HG03571 (cell line): ENCODE data around the gene TPSB2.

Source experiments
- ATAC-seq: cut with Tn5 transposase; IDR thresholded peaks from one replicate; pipeline ENCODE4 v1.9.1; 2021; ENCODE audit not compliant: unreplicated experiment

The TPSB2 gene

DNA sequence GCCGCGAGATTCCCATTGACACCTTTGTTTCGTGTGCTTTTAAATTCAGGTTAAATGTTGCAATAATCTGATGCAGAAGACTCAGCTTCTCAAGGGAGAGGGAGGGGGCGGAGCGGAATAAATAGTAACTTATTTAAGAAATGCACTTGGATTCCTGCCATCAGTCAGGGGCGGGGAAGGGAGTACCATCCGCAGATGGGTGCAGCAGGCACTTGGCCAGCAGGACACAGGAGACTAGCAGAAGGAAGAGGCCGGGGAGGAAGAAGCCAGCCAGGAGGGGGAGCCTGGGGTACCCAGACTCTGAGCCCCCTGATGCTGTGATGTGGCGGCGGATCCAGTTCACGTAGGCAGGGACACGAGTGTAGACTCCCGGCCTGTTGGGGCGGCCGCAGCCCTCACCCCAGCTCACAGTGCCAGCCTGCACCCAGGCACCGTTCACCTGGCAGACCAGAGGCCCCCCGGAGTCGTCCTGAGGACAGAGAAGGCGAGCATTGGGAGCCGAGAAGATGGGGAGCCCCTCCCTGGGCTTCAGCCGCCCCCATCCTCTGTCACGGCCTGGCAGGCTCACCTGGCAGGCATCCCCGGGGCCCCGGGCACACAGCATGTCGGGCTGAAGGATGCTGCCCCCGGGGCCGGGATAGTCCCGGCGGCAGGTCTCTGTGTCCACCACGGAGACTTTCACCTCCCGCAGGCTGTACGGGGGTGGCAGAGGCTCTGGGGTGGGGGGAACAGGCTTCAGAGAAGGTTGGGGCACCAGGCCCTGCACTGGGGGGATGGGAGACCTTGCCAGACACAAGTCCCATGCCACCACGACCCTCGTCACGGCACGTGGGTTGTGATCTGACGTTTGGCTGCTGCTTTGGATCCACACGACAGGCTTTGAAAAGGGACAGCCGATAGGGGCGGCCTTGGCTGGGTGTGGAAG, 8.1 kb downstream of the TPSB2 start:
- no peak for ATAC-seq

DNA sequence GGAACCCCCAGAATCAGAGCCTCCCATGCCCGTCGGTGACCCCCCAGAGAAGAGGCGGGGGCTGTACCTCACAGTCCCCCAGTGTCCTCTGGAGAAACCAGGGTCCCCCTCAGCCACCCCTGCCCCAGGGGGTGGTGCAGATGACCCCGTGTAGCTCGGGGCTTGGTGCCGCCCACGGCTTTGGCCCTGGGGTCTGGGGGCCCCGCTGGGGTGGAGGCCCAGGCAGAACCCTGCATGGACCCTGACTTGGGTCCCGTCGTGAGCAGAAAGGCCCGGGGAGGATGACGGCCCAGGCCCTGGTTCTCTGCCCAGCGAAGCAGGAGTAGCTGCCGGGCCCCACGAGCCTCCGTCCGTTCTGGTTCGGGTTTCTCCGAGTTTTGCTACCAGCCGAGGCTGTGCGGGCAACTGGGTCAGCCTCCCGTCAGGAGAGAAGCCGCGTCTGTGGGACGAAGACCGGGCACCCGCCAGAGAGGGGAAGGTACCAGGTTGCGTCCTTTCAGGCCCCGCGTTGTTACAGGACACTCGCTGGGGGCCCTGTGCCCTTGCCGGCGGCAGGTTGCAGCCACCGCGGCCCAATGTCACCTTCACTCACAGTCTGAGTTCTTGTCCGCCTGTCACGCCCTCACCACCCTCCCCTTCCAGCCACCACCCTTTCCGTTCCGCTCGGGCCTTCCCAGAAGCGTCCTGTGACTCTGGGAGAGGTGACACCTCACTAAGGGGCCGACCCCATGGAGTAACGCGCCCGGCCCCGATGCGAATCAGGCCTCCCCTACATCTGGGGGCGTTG, 8.9 kb downstream of the TPSB2 start:
- no peak for ATAC-seq

DNA sequence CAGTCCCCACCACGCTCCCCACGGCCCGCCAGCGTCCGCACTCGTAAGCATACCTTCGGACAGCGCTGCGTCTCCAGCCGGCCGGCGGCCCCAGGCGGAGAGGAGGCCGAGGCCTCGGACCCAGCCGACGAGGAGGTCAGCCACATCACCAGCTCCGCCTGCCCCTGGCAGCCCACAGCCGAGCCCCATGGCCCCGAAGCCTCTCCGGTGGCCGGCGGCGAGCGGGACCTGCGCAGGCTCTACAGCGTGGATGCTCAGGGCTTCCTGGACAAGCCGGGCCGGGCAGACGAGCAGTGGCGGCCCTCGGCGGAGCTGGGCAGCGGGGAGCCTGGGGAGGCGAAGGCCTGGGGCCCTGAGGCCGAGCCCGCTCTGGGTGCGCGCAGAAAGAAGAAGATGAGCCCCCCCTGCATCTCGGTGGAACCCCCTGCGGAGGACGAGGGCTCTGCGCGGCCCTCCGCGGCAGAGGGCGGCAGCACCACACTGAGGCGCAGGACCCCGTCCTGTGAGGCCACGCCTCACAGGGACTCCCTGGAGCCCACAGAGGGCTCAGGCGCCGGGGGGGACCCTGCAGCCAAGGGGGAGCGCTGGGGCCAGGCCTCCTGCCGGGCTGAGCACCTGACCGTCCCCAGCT, 9.8 kb downstream of the TPSB2 start:
- ATAC-seq: no peak

DNA sequence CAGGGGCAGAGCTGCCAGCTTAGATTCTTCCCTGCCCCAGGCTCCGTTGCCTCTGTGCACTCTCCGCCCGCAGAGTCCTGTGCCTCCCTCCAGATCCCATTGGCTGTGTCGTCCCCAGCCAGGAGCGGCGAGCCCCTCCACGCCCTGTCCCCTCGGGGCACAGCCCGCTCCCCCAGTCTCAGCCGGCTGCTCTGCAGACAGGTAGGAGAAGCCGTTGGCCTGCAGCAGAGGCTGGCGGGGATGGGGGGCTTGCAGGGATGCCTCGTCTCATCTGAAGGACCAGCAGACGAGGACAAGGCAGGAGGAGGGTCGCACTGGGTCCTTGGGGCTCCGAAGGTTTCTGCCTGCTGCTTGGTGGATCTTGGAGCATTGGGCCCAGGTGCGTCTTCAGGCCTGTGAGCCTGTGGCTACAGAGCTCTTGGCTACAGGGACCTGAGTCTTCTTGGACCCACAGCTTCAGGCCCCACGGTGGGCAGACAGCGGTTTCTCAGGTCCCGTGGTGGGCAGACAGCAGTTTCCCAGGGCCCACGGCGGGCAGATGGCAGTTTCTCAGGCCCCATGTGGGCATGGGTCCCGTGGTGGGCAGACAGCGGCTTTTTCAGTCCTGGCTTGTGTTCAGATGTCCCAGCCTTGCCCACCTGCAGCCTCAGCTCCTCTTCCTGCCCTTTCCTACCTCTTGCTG, 10.9 kb downstream of the TPSB2 start:
- ATAC-seq: no peak

DNA sequence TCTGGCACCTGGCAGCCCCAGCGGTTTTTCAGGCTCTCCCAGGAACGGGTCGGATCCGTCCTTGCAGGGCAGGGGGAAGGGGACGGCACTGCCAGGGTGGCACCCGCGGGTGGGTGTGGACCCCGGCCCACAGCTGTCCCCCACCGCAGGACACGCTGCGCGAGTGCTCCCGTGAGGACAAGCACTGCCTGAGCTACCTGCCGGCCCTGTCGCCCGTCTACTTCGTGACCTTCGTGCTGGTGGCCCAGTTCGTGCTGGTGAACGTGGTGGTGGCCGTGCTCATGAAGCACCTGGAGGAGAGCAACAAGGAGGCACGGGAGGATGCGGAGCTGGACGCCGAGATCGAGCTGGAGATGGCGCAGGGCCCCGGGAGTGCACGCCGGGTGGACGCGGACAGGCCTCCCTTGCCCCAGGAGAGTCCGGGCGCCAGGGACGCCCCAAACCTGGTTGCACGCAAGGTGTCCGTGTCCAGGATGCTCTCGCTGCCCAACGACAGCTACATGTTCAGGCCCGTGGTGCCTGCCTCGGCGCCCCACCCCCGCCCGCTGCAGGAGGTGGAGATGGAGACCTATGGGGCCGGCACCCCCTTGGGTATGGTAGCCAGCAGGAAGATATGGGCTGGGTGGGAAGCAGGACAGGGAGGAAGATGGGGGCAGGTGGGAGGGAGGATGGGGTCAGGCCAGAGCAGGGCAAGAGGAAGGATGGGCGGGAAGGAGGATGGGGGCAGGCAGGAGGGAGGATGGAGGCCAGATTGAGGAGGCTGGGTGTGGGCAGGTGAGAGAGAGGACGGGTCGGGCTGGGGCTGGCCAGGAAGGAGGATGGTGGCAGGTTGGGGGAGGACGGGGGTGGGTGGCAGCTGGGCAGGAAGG, 11.7 kb downstream of the TPSB2 start:
- ATAC-seq: no peak

DNA sequence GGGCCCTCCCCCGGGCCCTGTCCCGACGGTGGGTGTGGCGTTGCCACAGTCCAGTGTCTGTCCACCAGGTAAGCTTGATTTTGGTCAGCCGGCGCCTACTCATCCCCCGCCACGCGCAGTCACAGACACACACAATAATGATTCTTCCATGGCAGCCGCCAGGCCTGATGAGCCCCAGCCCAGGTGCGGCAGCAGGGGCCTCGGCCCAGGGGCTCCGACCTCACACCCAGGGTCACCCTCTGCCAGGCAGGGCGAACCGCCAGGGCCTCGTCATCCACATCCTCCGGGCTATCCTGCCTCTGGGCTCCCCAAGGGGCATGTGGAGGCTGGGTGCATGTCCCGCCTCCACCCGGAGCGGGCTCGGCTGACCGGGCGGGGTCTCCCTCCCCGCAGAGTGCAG, 12.5 kb downstream of the TPSB2 start:
- ATAC-seq: no peak

DNA sequence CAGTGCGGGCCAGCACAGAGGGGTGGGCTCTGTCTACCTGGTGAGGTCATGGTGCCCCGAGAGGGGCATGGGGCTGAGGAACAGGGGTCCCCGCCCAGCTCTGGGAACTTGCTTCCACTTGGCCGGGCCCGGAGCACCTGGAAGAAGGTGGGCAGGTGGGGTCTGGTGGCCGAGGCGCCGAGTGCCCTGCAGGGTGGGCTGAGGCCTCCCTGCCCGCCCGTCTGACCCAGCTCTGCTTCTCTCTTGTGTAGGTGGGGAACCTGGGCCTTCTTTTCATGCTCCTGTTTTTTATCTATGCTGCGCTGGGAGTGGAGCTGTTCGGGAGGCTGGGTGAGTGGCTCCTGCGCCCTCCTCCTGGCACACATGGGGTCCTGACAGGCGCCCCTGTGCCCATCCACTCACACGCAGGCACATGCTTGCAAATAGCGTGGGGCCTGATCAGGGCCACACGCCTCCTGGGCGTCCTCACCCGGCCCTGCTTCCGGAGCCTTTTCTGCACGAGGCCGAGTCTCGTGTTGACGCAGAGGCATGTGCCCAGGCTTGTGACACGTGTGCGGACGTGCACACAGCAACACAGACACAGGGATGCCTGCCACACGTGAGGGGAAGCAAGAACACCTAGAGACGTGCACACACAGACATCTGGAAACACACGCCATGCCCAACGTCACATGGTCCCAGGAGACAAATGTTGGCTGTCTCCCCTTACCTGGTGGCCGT, 13.1 kb downstream of the TPSB2 start:
- no peak for ATAC-seq

DNA sequence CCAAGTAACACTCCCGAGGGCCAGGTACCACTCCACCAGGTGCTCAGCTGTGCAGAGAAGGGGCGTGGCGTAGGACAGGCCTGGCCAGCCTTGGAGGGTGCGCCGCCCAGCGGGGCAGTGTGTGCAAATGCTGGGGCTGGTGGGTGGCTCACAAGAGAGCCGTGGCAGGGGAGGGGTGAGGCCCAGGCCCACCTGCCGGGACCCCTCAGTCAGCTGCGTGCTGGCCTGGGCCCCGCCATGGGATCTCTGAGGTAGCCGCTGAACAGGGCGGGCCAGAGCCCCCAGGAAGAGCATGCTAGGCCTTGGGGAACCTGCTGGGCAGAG, 13.7 kb downstream of the TPSB2 start:
- ATAC-seq: no peak

DNA sequence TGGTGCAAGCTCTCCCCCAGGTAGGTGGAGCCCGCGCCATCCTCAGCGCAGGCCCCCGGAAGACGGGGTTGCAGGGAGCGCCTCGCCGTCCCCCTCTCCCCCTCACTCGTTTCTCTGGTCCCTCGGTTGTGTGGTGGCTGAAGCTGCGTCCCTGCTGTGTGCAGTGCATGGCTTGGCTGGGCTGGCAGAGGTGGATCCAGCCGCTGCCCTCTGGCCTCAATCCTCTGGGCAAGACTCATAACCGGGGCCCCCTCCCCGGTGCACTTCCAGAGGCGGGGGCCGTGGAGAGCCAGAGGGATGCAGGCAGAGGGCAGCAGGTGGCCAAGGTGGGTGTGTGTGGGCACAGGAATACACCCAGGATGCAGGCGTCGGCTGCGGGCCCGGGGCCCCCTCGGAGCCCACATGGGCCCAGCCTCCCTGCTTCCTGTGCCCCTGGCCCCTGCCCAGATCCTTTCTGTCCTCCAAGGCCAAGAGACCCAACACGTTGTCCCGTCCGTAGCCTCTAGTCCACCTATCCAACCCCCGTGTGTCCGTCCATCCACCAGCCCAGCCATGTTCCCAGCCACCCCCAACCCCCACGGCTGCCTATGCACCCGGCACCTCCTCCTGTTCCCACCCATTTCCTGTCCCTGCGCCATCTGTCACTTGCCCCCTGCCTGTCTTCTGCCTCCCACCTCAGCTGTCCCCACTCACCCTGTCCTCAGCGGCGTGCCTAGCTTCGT, 14.2 kb downstream of the TPSB2 start:
- ATAC-seq: no peak

DNA sequence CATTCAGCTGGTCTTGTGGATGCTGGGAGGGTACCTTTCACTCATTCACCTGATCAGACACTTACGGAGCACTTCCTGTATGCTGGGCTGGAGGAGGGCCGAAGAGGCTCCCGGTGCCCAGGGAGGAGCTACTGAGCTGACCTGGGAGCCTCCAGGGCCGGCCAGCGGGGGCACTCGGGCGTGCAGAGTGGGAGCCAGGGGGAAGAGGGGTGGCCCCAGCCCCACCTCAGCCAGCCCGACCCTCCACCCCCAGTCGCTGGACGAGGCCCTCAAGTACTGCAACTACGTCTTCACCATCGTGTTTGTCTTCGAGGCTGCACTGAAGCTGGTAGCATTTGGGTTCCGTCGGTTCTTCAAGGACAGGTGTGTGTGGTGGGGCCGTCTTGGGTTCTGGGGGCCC, 15.3 kb downstream of the TPSB2 start:
- ATAC-seq: no peak

DNA sequence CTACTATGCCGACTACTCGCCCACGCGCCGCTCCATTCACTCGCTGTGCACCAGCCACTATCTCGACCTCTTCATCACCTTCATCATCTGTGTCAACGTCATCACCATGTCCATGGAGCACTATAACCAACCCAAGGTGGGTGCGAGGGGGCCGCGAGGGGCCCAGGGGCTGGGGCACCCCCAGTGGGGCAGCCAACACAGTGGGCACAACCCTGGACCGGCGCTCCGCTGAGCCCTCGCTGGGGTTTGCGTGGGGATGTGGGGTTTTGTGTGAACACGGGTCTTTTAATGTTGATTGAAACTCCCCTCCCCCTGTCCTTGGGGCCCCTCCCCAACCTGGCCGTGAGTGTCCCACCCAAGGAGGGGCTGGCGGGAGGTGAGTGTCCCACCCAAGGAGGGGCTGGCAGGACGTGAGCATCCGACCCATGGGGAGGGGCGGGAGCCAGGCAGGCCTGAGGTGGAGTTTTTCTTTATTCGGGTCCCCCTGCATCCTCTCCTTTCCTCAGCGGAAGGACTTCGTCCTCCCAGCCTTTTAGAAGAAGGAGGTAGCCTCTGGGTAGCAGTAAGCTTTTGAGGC, 16.1 kb downstream of the TPSB2 start:
- no peak for ATAC-seq

DNA sequence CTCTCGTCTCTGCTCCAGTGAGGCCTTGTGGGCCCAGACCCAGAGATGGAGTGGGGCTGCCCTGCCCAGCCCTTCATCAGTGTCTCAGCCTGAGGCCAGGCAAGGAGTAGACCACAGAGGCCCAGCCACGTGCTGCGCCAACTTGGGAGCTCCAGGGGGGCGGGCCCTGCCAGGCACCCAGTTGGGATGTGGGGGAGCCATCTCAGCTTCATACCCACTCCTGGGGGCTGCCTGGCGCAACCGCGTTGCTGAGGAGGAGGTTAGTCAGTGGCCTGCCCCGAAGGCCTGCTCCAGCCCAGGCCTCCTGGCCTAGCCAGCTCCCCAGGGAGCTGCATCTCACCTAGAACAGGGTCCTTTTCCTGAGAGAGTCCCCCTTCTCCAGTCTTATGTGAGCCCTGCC, 16.8 kb downstream of the TPSB2 start:
- no peak for ATAC-seq

DNA sequence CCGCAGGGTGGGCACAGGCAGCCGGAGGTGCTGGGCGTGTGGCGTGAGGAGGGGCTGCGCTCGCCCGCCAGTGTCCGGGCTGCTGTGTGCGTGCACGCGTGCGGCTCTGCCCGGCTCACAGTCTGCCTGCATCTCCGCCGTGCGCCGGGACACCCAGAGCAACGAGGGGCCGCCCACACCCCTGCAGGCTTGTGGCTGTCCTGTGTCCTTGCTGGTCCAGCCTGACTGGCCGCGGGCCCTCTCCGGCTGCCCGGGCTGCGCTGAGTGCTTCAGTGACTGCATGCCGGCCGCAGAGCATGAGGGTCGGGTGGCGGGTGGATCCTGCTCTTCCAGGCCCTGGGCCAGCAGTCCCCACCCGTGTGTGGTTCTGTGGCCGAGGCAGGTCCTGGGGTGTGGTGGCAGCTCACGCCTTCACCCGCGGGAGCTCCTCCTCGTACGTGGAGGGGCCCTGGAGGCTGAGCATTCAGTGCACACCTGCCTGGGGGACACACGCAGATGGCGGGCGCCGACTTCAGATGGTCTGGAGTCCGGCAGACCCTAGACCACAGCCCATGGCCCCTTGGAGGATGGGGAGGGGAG, 17.3 kb downstream of the TPSB2 start:
- no peak for ATAC-seq

DNA sequence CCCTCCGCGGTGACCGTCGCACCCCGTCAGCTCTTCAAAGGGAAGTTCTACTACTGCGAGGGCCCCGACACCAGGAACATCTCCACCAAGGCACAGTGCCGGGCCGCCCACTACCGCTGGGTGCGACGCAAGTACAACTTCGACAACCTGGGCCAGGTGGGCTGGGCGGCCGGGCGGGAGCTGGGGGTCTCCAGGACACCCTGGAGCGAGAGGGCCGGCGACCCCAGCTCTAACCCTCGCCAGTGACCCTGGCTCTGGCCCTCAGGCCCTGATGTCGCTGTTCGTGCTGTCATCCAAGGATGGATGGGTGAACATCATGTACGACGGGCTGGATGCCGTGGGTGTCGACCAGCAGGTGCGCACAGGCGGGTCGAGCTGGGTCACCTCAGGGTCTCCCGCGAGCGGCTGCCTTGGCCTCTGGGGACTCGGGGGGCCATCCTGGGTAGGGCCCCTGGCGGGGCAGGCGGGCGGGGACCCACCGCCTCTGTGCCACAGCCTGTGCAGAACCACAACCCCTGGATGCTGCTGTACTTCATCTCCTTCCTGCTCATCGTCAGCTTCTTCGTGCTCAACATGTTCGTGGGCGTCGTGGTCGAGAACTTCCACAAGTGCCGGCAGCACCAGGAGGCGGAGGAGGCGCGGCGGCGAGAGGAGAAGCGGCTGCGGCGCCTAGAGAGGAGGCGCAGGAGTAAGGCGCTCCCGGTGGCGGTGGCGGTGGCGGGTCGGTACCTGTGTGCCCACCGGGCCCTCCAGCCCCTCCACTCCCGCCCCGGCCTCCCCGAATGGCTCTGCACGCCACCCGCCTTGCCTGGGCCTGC, 18.3 kb downstream of the TPSB2 start:
- no peak for ATAC-seq

DNA sequence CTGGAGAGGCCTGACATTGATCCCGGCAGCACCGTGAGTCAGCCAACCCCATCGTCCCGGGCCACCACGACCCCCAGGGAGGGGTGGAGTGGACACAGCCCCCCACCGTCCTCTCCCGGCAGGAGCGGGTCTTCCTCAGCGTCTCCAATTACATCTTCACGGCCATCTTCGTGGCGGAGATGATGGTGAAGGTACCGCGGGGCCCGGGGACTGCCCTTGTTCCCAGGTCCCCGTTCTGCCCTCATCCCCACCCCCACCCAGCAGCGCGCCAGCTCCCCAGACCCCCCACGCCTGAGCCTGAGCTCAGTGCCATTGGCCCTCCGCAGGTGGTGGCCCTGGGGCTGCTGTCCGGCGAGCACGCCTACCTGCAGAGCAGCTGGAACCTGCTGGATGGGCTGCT, 19.5 kb downstream of the TPSB2 start:
- no peak for ATAC-seq

DNA sequence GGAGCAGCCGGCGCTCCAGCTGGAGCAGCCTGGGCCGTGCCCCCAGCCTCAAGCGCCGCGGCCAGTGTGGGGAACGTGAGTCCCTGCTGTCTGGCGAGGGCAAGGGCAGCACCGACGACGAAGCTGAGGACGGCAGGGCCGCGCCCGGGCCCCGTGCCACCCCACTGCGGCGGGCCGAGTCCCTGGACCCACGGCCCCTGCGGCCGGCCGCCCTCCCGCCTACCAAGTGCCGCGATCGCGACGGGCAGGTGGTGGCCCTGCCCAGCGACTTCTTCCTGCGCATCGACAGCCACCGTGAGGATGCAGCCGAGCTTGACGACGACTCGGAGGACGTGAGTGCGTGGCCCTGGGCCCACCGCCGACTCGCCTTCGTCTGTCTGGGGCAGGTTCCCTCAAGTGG, 20.9 kb downstream of the TPSB2 start:
- ATAC-seq: no peak

DNA sequence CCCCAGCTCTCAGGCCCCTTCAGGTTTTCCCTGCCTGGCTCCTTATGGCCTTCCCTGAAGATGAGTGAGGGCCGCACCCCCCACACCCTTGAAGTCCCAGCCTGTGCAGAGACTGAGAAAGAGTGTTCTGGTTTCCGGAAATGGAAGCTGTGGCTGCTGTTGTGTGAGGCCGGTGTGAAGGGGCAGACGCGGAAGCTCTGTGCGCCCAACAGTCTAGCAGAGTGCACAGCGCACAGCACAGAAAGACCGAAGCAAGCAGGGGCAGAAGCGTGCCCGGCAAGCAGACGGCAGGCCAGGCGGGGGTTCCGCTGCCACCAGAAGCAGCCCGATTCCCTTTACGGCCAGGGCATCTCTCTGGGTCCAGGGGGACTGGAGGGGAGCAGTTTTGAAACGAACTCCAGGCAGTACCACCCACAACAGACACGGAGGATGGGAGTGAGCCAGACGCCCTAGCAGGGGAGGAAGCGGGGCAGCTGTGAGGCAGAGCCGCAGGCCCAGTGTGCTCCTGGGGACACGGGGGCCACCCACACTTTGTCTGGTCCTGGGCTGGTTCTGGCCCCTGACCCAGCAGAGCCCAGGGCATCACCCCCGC, 21.6 kb downstream of the TPSB2 start:
- ATAC-seq: no peak
